Hepatocyte (in vitro differentiated cells): ENCODE data around the gene EXOSC7. TPM values are rescaled to one million over a fixed set of nuclear protein-coding genes. Genes with fewer than 3 reads are reported as not detected.

ENCODE experiments used
- DNase-seq: peaks from one replicate; pipeline ENCODE4 v3.0.0-alpha.2; 2016; ENCODE audit warnings: low spot score
- H2AFZ ChIP-seq: fragments of 200-600 bp; sonication (generic); 2 replicates; pipeline ENCODE4 v1.6.0; 2016; ENCODE audit warnings: antibody characterized with exemption, mild to moderate bottlenecking
- H3K27ac ChIP-seq: fragments of 200-600 bp; sonication (generic); 2 replicates; pipeline ENCODE4 v1.5.1; 2016; ENCODE audit warnings: mild to moderate bottlenecking
- H3K27me3 ChIP-seq: fragments of 200-600 bp; sonication (generic); 2 replicates; pipeline ENCODE4 v1.6.1; 2016
- H3K36me3 ChIP-seq: fragments of 200-600 bp; sonication (generic); replicated peaks from 2 replicates; pipeline ENCODE4 v1.5.1; 2016; ENCODE audit warnings: low read depth; ENCODE audit not compliant: insufficient read depth
- H3K4me1 ChIP-seq: fragments of 200-600 bp; sonication (generic); 2 replicates; pipeline ENCODE4 v1.5.1; 2016; ENCODE audit warnings: mild to moderate bottlenecking, moderate library complexity; ENCODE audit not compliant: insufficient read depth
- H3K4me2 ChIP-seq: fragments of 200-600 bp; sonication (generic); 2 replicates; pipeline ENCODE4 v1.6.0; 2016
- H3K4me3 ChIP-seq: fragments of 200-600 bp; sonication (generic); 2 replicates; pipeline ENCODE4 v1.5.1; 2016; ENCODE audit warnings: mild to moderate bottlenecking
- H3K79me2 ChIP-seq: fragments of 200-600 bp; sonication (generic); 2 replicates; pipeline ENCODE4 v1.6.0; 2017; ENCODE audit warnings: mild to moderate bottlenecking
- H3K9me2 ChIP-seq: fragments of 200-600 bp; sonication (generic); replicated peaks from 2 replicates; pipeline ENCODE4 v1.6.0; 2017; ENCODE audit warnings: mild to moderate bottlenecking; ENCODE audit not compliant: insufficient read depth
- H3K9me3 ChIP-seq: fragments of 200-600 bp; sonication (generic); 2 replicates; pipeline ENCODE4 v1.5.1; 2016; ENCODE audit warnings: low read depth, mild to moderate bottlenecking
- H4K20me1 ChIP-seq: fragments of 200-600 bp; sonication (generic); 2 replicates; pipeline ENCODE4 v1.6.0; 2016; ENCODE audit warnings: mild to moderate bottlenecking; ENCODE audit not compliant: insufficient read depth, poor library complexity, severe bottlenecking
- CTCF ChIP-seq: fragments of 200-600 bp; sonication (generic); IDR thresholded peaks from 2 replicates; pipeline ENCODE4 v1.5.1; 2016; ENCODE audit warnings: antibody characterized with exemption, mild to moderate bottlenecking; ENCODE audit not compliant: poor library complexity
- EZH2 ChIP-seq: fragments of 200-600 bp; sonication (generic); IDR thresholded peaks from 2 replicates; pipeline ENCODE4 v1.6.1; 2016; ENCODE audit warnings: antibody characterized with exemption, mild to moderate bottlenecking, borderline replicate concordance
- EZH2phosphoT487 ChIP-seq: fragments of 200-600 bp; sonication (generic); IDR thresholded peaks from one replicate; pipeline ENCODE4 v1.6.1; 2018; ENCODE audit warnings: antibody characterized with exemption, mild to moderate bottlenecking, low read depth, moderate library complexity; ENCODE audit not compliant: unreplicated experiment, severe bottlenecking
- WGBS: methylation state at CpG from one replicate; pipeline ENCODE4 v1.1.6; 2016; ENCODE audit warnings: low lambda C conversion rate; ENCODE audit errors: missing lambda C conversion rate; 5-methylcytosine and 5-hydroxymethylcytosine counted together
- polyA plus RNA-seq: library from polyadenylated mRNA; unstranded; fragments of >200 nt; fragmentation: Nextera tagmentation; extraction: Ambion mirVana; gene quantifications from 2 replicates; pipeline ENCODE4 v1.2.1, GENCODE V29; 2016
- small RNA-seq: library from RNA; depleted of rRNA; stranded (forward); fragments of <200 nt; gene quantifications from one replicate; pipeline ENCODE3, GENCODE V24; 2014
- total RNA-seq: library from RNA; depleted of rRNA; stranded (reverse); fragments of >200 nt; gene quantifications from 2 replicates; pipeline ENCODE4 v1.2.3, GENCODE V29; 2014

Gene EXOSC7
- total and polyA plus RNA-seq, 2 experiments from 2014 or later: 53.3 to 55.8 TPM

DNA sequence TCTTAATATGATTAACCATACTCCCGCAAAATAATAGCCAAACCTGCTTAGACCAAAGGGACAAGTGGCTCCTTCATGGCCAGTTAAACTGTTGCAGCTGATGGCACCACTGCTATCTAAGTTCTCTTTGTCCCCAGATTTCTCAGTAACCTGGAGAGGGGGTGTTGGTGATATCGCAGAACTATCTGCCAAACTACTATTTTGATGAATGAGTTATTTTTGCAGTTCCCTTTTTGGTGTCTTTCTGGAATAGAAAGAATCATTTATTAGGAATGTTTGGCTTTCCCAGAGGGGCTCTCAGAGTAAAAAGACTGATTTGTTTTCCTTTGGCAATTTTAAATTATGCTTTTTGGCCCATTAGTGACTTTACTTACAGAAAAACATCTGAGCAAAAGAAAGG lies 83.1 kb downstream of the EXOSC7 start:
- Histone ChIP-seq H3K4me1 (peaks cover 16% of the 10 kb centered on the region), H3K4me3 (no peak overlapping the region), H3K27me3 (no peaks in the 10 kb centered on the region), H3K36me3 (no peaks in the 10 kb centered on the region), H3K9me2 (no peaks in the 10 kb centered on the region), H2AFZ (no peak overlapping the region), H3K79me2 (no peaks in the 10 kb centered on the region), H3K27ac (no peak overlapping the region), H3K9me3 (no peaks in the 10 kb centered on the region), H4K20me1 (no peaks in the 10 kb centered on the region), H3K4me2 (no peak overlapping the region)
- TF ChIP-seq EZH2phosphoT487: no peak
- TF ChIP-seq EZH2: no peak
- no peak for TF ChIP-seq CTCF
- no peak for DNase-seq
- WGBS: 98% methylated on average over 2 of the region's 2 CpGs

GRCh38 chr3:45060165-45060892 lies 84.3 kb downstream of the EXOSC7 start:
- TF ChIP-seq EZH2phosphoT487 (no peak), CTCF (no peak), EZH2 (no peak)
- Histone ChIP-seq H3K4me2 (no peak overlapping the region), H3K36me3 (no peaks in the 10 kb centered on the region), H4K20me1 (no peaks in the 10 kb centered on the region), H2AFZ (no peak overlapping the region), H3K27me3 (no peaks in the 10 kb centered on the region), H3K4me1 (peaks cover 8% of the 10 kb centered on the region), H3K79me2 (no peaks in the 10 kb centered on the region), H3K4me3 (no peak overlapping the region), H3K27ac (no peak overlapping the region), H3K9me2 (no peaks in the 10 kb centered on the region), H3K9me3 (no peaks in the 10 kb centered on the region)
- 62% methylated on average over 4 of the region's 4 CpGs for WGBS
- DNase-seq: no peak

Small RNA genes lying within 50 kb of the gene (small RNA-seq; reads per million reads assigned to genes)
- not detected for gene RNU5B-3P

Other genes with a start within 250 kb of the EXOSC7 start
- gene ZNF501, start 246.6 kb upstream of the EXOSC7 start, total RNA-seq: 2.6 and 7.3 TPM in 2 replicates
- gene ZNF501, start 246.6 kb upstream of the EXOSC7 start, polyA plus RNA-seq: 1.6 and 4.8 TPM in 2 replicates
- 24.0 and 25.1 TPM in 2 replicates for gene KIAA1143, start 214.6 kb upstream of the EXOSC7 start, total RNA-seq
- gene KIAA1143, start 214.6 kb upstream of the EXOSC7 start, polyA plus RNA-seq: 11.4 and 11.5 TPM in 2 replicates
- gene KIF15, start 214.4 kb upstream of the EXOSC7 start, total RNA-seq: 2.7 and 4.1 TPM in 2 replicates
- gene KIF15, start 214.4 kb upstream of the EXOSC7 start, polyA plus RNA-seq: 1.4 and 2.6 TPM in 2 replicates
- gene TMEM42, start 114.3 kb upstream of the EXOSC7 start, total RNA-seq: 14.7 and 16.9 TPM in 2 replicates
- gene TMEM42, start 114.3 kb upstream of the EXOSC7 start, polyA plus RNA-seq: 16.7 and 22.2 TPM in 2 replicates
- gene TGM4, start 101.6 kb upstream of the EXOSC7 start, total RNA-seq: 0.43 TPM in 1 of 2 replicates, not detected in the other
- gene TGM4, start 101.6 kb upstream of the EXOSC7 start, polyA plus RNA-seq: 0.78 TPM in 1 of 2 replicates, not detected in the other
- gene ZDHHC3, start 70 bp upstream of the EXOSC7 start, total RNA-seq: 60.3 and 71.2 TPM in 2 replicates
- 59.5 and 62.0 TPM in 2 replicates for gene ZDHHC3, start 70 bp upstream of the EXOSC7 start, polyA plus RNA-seq
- 0.64 and 1.3 TPM in 2 replicates for gene CLEC3B, start 50.1 kb downstream of the EXOSC7 start, total RNA-seq
- 1.7 and 2.6 TPM in 2 replicates for gene CLEC3B, start 50.1 kb downstream of the EXOSC7 start, polyA plus RNA-seq
- gene CDCP1, start 170.1 kb downstream of the EXOSC7 start, total RNA-seq: 7.0 and 7.3 TPM in 2 replicates
- 4.8 and 5.3 TPM in 2 replicates for gene CDCP1, start 170.1 kb downstream of the EXOSC7 start, polyA plus RNA-seq